ENCODE data around the gene PRUNE2.
"Not testable (repeated sequence)": the region's sequence is repeated elsewhere in the genome, so short reads cannot be mapped to it uniquely, and the experiment has no call there.

Gene PRUNE2

DNA sequence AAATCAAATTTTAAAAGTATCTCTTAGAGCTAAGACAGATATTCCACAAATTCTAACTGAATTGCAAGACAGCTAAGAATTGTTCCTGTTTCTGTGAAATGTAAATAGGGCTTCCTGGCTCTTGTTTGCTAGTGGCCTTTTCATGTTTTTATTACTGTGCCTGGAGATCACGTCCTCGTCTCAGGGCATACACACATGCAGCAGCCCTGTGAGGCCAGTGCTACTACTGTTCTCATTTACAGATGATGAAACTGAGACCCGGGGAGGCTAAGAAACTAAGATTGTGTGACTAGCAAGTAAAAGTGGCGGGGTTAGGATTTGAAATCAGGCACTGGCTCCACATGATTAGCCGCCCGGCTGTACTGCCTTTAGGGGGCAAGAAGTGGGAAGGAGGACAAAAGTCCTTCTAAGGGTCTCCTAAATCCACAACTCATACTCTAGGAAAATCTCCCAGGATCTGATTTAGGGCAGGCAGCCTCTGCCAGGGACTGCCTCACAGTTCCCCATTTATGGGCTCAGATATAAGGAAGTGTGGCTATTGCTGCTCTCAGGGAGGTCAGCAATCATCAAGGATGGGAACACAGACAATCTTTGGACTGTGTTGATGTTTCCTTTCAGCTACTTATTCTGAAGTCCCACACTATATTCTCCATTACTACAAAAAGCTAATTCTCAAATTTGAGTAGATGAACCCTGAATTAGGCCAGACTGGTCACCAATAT lies 7.9 kb downstream of the PRUNE2 start:
- DNase-seq, result no peak

DNA sequence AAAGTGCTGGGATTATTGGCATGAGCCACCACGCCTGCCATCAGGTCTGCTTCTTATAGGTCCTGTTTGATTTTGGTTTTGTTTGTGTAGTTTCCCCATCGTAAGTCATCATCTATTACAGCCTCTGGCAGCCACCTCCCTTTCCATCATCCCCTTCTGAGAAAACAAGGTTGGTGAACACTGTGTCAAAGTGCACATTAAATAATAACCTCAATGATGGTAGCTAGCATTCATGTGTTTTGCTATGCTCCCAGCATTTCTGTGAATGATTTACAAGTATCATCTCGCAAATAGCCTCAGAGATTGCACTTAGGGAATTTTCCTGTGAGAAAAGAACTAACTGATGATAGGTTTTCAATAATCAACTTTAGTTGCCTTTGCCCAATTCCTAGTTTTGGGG lies 9.9 kb downstream of the PRUNE2 start:
- DNase-seq, result no peak

DNA sequence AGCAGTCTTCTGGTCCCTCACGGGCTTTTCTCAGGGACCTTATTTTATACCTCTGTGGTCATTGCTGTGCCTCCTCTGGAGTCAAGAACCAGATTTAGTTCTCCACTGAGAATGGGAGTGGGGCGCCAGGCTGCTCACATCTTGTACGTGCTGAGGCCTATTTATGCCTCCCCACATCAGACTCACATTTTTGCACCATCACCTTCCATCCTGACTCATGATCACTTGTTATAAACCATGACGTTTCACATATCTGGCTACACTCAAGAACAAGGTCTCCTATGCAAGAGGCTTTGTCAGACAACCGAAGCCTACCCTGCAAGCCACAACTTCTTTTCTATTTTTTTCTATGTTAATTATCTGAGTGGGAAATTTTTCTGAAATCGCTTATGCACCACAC lies 10.7 kb downstream of the PRUNE2 start:
- DNase-seq, result no peak

DNA sequence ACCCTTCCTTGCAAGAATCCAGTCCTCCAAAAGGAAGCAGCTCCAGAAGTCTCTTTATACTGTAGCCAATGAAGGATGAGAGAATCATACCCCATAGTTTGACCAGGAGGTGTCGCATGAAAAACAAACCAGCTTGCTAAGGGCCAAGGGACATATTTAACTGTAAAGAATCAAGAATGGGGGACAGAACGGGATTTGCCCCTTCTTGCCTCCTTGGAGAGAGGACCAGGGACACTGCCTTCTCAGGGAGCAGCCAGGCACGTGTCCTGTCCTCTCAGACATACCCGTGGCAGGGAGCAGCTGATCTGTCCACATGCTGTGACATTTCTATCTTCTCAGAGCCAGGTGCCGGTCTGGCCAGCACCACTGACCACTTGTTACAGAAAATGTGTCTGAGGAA lies 11.7 kb downstream of the PRUNE2 start:
- no peak for DNase-seq

DNA sequence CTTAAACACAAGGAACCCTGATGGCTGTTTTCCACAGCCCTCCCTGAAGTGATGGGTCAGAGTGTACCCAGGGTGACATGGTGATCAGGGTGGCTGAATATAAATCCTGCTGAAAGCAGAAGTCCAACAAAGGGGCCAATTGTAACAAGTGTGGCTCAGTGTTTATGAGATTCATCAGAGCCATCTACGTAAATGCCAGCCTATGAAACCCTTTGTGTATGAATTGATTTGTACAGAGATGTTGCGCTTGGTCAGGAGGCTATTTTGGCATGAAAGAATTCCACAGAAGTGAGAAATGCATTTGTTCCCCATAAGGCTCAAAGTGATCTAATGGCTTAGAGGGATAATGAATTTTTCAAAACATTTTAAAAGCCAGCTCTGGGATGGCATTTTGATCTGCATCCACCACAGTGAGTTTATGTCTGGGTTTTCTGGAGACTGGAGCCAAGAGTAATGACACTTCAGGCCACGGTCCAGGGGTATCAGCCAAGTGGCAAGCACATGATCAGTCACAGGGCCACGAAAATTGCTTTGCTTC lies 12.4 kb downstream of the PRUNE2 start:
- no peak for DNase-seq

DNA sequence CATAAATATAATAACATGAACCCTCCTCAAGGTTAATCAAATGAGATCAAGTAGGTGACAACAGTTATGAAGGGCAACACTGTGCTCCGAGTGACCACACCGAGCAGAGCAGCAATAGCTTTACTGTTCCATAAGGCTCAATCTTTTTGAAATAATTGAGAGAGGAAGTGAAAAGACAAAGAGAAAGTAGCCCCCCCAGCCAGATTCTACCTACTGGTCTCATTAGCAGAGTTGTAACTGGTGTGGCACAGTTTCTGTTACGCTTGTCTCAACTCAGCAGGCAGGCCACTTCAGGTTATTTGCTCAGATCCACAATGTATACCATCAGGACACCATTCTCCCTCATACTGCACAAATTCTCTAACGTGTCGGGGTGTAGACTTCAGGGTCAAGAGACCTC lies 14.0 kb downstream of the PRUNE2 start:
- DNase-seq, result no peak

DNA sequence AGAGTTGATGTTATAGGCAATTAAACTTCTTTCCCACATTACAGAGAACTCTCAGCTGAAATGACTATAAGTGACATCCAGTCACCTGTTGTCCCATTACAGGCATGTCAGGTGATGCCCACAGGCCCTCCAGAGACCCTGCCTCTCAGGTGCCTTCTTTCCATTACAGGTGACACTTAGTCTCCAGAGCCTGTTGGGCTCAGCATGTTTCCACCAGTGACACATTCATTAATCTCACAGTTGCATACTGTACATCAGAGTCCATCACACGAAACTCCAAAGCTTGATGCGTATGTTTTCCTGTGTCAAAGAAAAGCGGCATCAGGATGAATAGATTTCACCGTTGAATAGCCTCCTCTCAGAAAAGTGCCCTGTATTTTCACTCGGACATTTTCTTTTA lies 14.6 kb downstream of the PRUNE2 start:
- no peak for DNase-seq

DNA sequence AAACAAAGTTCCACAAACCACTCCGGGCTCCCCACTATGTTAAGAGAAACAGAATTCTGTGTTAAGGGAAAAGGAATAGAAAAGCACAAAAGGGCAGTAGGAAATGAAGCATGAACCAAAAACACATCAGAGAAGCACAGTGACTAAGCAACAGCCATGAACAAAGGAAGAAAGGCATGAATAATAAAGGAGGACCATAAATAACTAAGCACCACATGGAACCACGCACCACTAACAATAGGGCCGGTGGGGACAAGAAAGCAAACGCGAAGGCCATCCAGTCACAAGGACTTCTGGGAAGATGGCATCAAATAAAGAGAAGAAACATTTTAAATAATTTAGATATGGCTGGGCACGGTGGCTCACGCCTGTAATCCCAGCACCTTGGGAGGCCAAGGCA lies 18.0 kb downstream of the PRUNE2 start:
- DNase-seq, result no peak

DNA sequence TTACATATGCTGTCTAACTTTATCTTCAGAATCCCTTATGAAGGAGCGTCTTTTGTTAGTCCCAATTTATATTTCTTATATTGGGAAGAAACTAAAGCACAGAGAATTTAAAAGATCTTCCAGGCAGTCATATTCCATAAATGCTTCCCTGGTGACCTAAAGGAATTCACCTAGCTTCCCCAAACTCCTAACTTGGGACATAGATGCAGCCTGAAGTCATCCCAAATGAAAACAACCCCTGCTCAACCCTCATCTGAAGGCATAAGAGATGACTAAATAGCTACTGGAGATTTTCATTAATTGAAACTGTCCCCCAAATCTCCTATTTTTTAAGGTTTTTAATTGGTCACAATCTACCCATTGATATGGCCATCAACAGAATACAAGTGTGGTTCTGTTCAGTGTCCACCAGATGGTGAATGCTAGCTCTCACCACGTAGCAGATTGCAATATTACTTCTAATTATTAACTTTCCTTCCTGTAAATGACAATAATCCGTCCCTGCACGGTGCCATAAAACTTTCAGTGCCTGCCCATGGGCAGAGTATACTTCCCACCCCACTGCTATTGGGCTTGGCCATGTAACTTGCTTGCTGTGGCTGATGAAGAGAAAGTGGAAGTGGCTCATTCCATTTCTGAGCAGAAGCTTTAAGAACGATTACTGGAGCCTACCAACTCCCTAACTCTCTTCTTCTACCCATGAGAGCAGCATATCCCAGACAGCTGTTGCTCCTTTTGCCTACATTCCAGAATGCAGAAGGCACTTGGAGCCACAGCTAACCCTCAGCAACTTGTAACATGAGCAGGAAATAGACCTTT lies 18.7 kb downstream of the PRUNE2 start:
- DNase-seq, result no peak

DNA sequence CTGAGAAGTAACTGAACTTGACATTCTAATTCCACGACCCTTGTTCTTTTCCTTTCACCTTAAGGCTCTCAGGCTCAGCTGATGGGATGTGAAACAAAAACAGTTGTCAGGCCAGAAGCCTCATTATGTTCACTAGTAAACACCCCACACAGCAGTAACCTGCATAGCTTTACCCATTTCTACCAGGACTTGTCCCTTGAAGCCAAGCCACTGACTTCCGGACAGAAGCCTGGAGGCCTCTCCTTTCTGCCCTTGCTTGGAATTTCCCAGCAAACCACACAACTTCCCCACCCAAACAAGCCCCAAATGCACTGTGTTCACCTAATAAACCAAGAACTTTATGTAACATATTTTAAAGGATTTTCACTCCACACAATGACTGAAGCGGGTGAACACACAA lies 19.6 kb downstream of the PRUNE2 start:
- no peak for DNase-seq

DNA sequence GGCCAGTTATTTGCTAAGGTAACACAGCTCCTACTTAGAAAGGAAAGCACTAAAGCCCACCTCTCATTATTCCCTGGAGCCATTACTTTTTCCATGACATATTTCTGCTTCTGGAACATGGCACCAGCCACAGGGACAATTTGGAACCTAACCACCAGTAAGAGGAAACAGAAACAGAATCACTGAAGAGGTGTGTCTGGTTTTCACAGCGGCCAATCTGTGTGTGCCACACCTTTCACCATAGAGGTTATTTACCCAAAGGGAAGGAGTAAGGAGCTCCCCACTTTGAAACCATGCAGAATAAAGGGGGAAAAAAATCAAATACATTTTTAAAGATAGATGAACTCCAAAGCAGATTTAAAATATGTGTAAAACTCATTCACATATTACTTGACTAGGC lies 21.1 kb downstream of the PRUNE2 start:
- DNase-seq, result no peak

DNA sequence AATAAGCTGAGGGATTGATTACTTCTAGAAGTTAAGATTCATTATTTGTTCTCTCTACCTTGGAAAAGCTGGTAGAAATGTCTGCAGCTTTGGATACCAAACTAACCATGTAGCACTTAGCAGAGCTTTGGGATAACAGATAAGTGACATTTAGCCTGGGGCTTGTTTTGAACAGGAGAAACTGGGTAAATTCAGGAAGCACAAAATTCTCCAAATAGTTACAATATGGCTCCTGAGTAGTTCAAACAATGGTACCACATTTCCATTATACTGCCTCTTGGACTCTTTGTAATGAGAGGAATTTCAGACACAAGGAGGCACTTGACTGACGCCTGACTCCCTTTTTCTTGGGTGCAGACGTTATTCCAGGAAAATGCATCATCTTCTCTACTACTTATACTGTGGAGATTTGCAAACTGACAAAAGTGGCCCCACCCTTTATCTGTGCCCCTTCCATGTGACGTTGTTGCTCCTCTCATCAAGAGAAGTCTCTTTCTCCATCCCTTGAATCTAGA lies 22.5 kb downstream of the PRUNE2 start:
- DNase-seq, result no peak

DNA sequence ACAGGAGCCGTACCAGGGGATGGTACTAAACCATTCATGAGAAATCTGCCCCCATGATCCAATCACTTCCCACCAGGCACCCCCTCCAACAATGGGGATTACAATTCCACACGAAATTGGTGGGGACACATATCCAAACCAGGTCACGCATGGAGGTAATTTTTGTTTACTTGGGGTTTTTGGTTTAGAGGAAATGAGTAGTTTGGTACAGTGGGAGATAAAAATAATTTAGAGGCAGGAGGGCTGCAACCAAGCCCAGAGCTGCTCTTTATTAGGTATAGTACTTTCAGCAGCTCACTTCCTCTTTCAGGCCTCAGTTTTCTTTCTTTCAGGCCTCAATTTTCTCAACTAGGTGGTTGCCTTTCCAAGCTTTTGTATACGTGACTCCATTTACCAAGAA lies 23.2 kb downstream of the PRUNE2 start:
- DNase-seq, result no peak

DNA sequence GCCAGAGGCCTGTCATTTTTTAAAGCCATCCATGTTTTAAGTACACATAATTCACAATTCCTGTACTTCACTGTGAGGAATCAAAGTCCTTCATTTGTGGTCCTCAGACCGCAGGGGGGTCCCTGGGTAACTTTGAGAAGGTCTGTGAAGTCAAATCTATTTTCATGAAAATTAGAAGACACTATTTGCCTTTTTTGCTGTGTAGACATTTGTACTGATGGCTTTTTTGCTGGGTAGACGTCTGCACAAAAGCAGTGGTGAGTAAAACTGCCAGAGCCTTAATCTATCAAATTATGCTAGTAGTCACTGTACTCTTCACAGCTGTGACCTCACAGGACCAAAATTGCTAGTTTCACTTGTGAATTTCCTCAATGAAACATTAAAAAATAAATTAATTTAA lies 25.7 kb downstream of the PRUNE2 start:
- no peak for DNase-seq

DNA sequence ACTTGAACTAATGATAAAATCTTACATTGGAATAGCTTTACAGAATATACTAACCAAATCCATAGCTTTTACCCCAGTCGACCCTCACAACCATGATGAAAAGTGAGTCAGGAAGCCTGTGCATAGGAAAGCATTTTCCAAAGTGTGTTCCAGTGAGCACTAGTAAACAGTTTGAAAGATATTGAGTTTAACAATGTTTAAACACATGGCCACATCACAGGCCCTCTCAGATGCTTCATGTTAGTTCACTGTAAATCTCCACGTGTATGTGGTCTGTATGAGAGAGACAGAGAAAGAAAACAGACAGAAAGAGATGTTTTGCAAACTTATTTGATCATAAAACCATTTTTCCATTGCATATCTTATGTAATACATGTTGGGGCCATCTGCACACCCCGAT lies 27.0 kb downstream of the PRUNE2 start:
- DNase-seq, result no peak

DNA sequence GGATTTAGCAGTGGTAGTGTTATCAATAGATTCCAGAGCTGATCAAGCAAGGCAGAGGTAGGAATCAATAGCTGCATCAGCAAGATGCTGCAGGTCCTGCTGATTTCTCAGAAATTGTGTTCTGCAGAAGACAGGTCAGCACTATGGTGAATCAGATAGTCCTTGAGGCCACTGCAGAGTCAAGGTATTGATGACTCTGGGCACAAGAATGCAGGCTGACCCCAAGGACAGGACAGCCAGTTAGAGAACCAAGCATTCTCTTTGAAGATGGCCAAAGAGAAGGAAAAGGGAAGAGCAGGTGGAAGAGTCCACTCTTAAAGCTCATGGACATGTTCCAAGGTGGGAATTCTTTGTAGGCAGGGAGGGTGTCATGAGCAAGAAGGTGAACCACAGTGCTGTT lies 28.0 kb downstream of the PRUNE2 start:
- no peak for DNase-seq

DNA sequence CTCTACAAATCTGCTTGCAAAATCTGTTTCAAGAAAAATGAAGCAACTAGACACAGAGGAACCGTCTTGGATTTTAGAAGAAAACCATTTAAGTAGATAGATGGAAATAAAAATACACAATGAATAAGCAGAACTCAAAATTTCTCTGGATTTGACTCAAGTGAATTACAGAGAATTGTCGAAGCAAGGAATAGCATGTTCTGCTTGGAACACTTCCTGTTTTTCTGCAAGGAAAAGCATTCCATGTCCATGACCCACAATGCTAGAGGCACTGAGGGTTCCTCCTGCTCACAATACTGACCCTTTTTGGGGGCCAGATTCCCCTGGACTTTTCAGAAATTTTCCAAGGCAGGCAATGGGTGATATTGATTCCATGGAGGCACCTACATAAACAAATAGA lies 29.8 kb downstream of the PRUNE2 start:
- no peak for DNase-seq

DNA sequence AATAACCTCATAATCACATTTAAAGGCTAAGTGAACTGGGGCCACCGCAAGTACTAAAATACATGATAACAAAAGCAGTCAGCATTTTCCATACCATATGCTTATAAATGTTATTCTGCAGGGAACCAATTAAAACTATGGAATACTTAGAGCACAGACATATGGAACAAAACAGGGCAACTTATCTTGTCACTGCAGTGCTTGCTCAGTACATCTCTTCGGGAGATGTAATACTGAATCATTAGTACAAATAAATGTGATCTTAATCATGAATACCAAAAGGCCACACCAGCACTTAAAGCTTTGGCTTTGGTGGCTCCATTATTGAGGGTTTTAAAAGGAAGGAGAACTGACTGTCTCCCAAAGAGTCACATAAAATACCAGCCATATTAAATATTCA lies 32.1 kb downstream of the PRUNE2 start:
- no peak for DNase-seq

DNA sequence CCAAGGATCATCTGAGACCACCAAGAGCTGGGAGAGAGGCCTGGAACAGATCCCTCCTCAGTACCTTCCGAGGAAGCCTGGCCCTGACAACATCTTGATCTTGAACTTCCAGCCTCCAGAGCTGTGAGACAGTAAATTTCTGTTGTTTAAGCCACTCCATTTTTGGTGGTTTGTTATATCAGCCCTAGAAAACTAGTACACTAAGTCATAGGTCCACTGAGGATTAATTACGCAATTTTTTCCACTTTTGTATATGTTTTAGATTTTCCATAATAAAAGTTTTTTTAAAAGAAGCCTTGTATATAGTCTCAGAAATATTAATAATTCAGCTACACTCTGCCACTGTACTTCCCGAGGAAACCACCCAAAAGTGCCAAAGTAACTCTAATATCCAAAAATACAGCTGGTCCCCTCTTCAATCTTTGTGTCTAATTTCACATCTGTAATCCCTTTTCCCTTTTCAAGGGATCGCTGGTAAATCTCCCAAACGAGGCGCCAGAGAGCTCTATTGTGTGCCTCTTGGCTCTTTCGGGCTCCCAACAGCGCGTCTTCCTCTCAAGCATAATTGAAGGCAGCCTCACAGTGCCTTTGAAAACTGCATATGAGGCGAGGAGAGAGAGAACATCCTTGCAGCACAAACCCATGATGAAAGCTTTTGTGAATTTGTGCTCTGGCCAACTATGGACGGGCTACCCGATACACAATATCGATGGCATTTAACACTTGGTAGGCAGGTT lies 32.7 kb downstream of the PRUNE2 start:
- peak; percentile 18 for DNase-seq

DNA sequence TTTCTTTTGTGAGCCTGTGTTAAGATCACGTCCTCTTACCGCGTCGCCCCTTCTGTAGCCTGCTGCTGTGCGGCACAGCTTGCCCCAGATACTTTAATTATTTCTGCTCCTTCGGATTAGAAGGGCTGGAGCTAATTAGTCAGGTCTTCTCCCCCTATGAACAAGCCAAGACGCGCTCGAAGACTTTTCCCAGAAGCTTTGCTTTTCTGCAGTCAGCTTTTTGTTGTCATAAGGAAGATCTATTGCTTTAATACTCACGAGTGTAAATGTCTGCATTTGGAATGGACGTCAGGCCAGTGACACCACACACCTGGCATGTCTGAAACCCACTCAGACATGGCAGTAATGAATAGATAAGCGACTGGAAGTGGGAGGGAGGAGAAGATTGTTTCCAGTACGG lies 37.0 kb downstream of the PRUNE2 start:
- peak; percentile 71 for DNase-seq

DNA sequence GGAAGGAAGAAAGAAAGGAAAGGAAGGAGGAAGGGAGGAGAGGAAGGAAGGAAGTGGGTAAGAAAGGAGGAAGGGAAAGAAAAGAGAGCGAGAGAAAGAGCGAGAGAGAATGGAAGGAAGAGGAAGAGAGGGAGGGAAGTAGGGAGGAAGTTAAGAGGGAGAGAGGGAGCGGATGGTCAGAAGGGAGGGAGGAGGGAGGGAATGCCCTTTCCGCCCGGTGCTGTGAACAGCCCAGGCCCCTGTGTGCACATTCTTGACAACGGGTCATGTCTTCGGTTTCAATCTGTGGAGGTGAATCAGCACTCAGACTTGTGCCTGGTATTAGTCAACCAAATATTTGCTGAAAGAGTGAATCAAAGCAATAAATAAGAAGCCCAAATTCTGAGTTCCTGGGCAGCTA lies 39.2 kb downstream of the PRUNE2 start:
- DNase-seq, result no peak

DNA sequence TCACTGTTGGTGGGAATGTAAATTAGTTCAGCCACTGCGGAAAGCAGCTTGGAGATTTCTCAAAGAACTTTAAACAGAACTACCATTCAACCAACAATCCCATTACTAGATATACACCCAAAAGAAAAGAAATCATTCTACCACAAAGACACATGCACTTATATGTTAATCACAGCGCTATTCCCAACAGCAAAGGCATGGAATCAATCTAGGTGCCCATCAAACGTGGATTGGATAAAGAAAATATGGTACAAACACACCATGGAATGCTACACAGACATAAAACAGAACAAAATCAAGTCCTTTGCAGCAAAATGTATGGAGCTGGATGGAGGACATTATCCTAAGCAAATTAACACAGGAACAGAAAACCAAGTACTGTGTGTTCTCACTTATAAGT lies 42.1 kb downstream of the PRUNE2 start:
- no peak for DNase-seq

DNA sequence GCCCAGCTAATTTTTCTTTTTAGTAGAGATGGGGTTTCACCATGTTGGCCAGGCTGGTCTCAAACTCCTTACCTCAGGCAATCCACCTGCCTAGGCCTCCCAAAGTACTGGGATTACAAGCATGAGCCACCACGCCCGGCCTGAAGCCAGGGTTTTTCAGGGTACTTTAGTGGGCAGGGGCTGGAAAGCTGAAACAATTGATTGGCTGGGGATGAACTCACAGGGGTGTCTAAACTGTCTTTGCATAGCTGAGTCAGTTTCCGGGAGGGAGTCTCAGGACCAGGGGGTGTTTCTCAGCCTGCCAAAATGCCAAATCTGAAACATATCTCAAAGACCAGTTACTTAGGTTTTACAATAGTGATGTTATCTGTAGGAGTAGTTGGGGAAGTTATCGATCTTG lies 46.1 kb downstream of the PRUNE2 start:
- DNase-seq, result no peak

DNA sequence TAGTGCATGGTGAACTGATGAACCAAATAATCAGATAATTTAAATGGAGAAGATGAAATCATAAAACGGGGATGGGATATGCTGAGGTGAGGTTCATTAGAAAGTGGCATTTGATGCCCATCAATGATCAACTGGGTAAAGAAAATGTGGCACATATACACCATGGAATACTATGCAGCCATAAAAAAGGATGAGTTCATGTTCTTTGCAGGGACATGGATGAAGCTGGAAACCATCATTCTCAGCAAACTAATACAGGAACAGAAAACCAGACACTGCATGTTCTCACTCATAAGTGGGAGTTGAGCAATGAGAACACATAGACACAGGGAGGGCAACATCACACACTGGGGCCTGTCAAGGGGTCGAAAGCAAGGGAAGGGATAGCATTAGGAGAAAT lies 47.7 kb downstream of the PRUNE2 start:
- not testable (repeated sequence) for DNase-seq
